Fibroblast of lung (primary cell): ENCODE results near the gene STXBP6. TPM values are rescaled to one million over a fixed set of nuclear protein-coding genes. Genes with fewer than 3 reads are reported as not detected.

Experiments used
- DNase-seq, 2 donors: peaks; one replicate each; pipeline versions ENCODE4 v3.0.0 to v3.0.0-alpha.2; 2010; ENCODE audit warnings: low read depth in 2 of 2
- H2AFZ ChIP-seq: 2 replicates; pipeline ENCODE4 v1.5.1; 2012; ENCODE audit warnings: low read length, control low read depth, inconsistent platforms
- H3K27ac ChIP-seq: 2 replicates; pipeline ENCODE4 v1.5.1; 2011; ENCODE audit warnings: low read length, control low read depth; ENCODE audit not compliant: insufficient read depth
- H3K27me3 ChIP-seq: 2 replicates; pipeline ENCODE4 v1.5.1; 2011; ENCODE audit warnings: mild to moderate bottlenecking, low read length; ENCODE audit not compliant: control insufficient read depth, insufficient read depth
- H3K36me3 ChIP-seq: 2 replicates; pipeline ENCODE4 v1.5.1; 2011; ENCODE audit warnings: low read length; ENCODE audit not compliant: control insufficient read depth, insufficient read depth
- H3K4me1 ChIP-seq: 2 replicates; pipeline ENCODE4 v1.5.1; 2011; ENCODE audit warnings: low read length; ENCODE audit not compliant: control insufficient read depth, insufficient read depth; ENCODE audit errors: extremely low read depth
- H3K4me2 ChIP-seq: 2 replicates; pipeline ENCODE4 v1.5.1; 2011; ENCODE audit warnings: low read length, control low read depth; ENCODE audit not compliant: insufficient read depth; ENCODE audit errors: extremely low read depth
- H3K4me3 ChIP-seq, 4 experiments: fragments of 200-600 bp in 1 of 4; sonication (generic) in 1 of 4; replicated peaks in 1 of 4; 2 replicates each; pipeline ENCODE4 v1.5.1; 2011 to 2016; ENCODE audit warnings: low read length in 4 of 4, low read depth in 3 of 4, mild to moderate bottlenecking in 3 of 4, control low read depth in 2 of 4, inconsistent platforms in 1 of 4, mixed read lengths in 1 of 4; ENCODE audit not compliant: insufficient read depth in 1 of 4; ENCODE audit errors: control extremely low read depth in 1 of 4
- H3K79me2 ChIP-seq: 2 replicates; pipeline ENCODE4 v1.5.1; 2012; ENCODE audit warnings: mild to moderate bottlenecking, low read length, inconsistent platforms; ENCODE audit not compliant: control insufficient read depth, insufficient read depth
- H3K9ac ChIP-seq: 2 replicates; pipeline ENCODE4 v1.5.1; 2011; ENCODE audit warnings: mild to moderate bottlenecking, low read length, control low read depth; ENCODE audit not compliant: insufficient read depth
- H3K9me3 ChIP-seq: 2 replicates; pipeline ENCODE4 v1.5.1; 2012; ENCODE audit warnings: low read depth, low read length; ENCODE audit not compliant: control insufficient read depth, insufficient read depth
- H4K20me1 ChIP-seq: 2 replicates; pipeline ENCODE4 v1.5.1; 2011; ENCODE audit warnings: low read length; ENCODE audit not compliant: control insufficient read depth, insufficient read depth; ENCODE audit errors: extremely low read depth
- EZH2 ChIP-seq: IDR thresholded peaks from 2 replicates; pipeline ENCODE4 v1.5.1; 2012; ENCODE audit warnings: low read length, control low read depth, mild to moderate bottlenecking; ENCODE audit errors: missing control alignments
- polyA plus RNA-seq, 2 donors: library from polyadenylated mRNA; depleted of rRNA in 1 of 2; stranded (reverse) in 1 of 2; unstranded in 1 of 2; fragments of >200 nt; gene quantifications; 2 replicates each; pipeline ENCODE4 v1.2.1, GENCODE V29; 2011 to 2012; ENCODE audit warnings: missing spikeins in 1 of 2
- total RNA-seq: library from RNA; depleted of rRNA; stranded (reverse); fragments of >200 nt; gene quantifications from 2 replicates; pipeline ENCODE4 v1.2.1, GENCODE V29; 2014
- TF ChIP-seq, protein P1 (sequence below), 2 donors: IDR thresholded peaks in 1 of 2; conservative IDR thresholded peaks in 1 of 2; 1 replicate in 1 of 2; 2 replicates in 1 of 2; pipeline ENCODE4 v1.5.1; 2011 to 2012; ENCODE audit warnings: low read length in 2 of 2, control low read depth in 1 of 2, inconsistent platforms in 1 of 2, low read depth in 1 of 2, mild to moderate bottlenecking in 1 of 2

The STXBP6 gene
- total and polyA plus RNA-seq, 2 donors (not counting 1 experiment from before 2014, with no cell fraction given) = 4.5 to 17.8 TPM

DNA sequence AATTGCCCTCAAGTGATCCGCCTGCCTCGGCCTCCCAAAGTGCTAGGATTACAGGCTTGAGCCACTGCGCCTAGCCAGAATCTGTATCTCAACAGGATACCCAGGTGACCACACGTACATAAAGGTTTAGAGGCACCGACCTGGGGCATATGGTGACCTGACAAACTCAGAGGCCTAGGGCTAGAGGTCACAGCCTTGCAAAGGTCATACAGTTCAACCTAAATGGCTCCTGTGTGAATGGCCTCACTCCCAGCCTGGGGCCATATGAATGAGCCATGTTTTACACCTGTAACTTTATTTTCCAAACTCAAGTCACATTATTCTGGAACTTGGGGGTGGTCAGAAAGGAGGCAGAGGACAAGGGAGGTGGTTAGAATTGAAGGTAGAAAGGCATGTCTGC, 10.0 kb downstream of the STXBP6 start:
- no peaks in the 10 kb centered on the region for H3K79me2 ChIP-seq
- H3K9ac ChIP-seq = no peak overlapping the region
- no peaks in the 10 kb centered on the region for H3K36me3 ChIP-seq
- no peak overlapping the region for H3K4me2 ChIP-seq
- no peak overlapping the region for H2AFZ ChIP-seq
- H3K27me3 ChIP-seq = no peaks in the 10 kb centered on the region
- no peaks in the 10 kb centered on the region for H3K9me3 ChIP-seq
- no peaks in the 10 kb centered on the region for H4K20me1 ChIP-seq
- no peaks in the 10 kb centered on the region for H3K4me1 ChIP-seq
- no peak overlapping the region for H3K4me3 ChIP-seq
- no peak overlapping the region for H3K27ac ChIP-seq
- no peak for DNase-seq
- TF ChIP-seq EZH2 = no peak
- TF ChIP-seq, protein P1, sequence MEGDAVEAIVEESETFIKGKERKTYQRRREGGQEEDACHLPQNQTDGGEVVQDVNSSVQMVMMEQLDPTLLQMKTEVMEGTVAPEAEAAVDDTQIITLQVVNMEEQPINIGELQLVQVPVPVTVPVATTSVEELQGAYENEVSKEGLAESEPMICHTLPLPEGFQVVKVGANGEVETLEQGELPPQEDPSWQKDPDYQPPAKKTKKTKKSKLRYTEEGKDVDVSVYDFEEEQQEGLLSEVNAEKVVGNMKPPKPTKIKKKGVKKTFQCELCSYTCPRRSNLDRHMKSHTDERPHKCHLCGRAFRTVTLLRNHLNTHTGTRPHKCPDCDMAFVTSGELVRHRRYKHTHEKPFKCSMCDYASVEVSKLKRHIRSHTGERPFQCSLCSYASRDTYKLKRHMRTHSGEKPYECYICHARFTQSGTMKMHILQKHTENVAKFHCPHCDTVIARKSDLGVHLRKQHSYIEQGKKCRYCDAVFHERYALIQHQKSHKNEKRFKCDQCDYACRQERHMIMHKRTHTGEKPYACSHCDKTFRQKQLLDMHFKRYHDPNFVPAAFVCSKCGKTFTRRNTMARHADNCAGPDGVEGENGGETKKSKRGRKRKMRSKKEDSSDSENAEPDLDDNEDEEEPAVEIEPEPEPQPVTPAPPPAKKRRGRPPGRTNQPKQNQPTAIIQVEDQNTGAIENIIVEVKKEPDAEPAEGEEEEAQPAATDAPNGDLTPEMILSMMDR (conservative IDR thresholded peaks at IDR 0.05 in 1 of 2, IDR thresholded peaks at IDR 0.05 in 1 of 2; ENCODE audit: low read depth in 1 of 2, low read length in 2 of 2) = no peak

DNA sequence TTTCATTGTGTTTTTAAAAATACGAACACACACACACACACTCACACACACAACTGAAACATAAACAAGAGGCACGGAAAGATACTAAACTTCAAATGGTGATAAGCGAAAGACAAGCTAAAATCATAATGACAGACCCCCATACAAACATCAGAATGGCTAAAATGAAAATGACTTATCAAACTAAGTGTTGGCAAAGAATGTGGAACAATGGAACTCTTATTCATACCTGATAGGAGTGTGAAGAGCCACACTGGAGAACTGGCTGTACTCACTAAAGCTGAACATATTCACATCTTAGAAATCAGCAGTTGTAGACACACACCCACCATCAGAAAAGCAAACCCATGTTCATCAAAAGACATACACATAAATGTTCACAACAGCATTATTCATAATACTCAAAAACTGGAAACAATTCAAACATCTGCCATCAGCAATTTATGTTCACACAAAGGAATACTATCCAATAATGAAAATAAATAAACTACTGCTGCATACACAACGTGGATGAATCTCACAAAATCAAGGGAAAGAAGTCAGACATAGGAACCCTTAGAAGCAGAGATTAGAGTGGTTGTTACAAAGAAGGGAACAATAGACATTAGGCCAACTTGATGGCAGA, 11.8 kb downstream of the STXBP6 start:
- Histone ChIP-seq H3K79me2 (no peaks in the 10 kb centered on the region), H3K4me3 (no peak overlapping the region), H3K36me3 (no peaks in the 10 kb centered on the region)

DNA sequence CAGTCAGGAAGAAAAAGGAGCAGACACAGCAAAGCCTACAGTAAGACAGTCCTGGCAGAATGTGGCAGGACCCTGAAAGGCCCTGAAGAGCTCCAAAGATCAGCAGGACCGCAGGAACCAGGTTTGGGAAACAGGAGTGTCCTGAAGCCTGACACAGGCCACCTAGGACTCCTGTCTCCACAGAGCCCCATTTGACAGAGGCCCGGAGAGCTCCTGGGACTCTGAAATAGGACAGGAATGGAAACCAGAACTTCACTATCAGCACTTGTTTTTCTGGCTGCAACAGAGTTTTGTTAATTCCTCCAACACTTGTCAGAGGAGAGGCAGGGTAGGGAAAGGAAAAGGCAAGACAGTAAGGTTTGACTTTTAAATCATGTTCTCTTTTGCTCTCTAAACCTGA, 12.9 kb downstream of the STXBP6 start:
- no peak overlapping the region for H2AFZ ChIP-seq
- no peak overlapping the region for H3K4me2 ChIP-seq
- H3K36me3 ChIP-seq = no peaks in the 10 kb centered on the region
- TF ChIP-seq, protein P1 (conservative IDR thresholded peaks at IDR 0.05 in 1 of 2, IDR thresholded peaks at IDR 0.05 in 1 of 2; ENCODE audit: low read depth in 1 of 2, low read length in 2 of 2) = no peak
- TF ChIP-seq EZH2 = no peak
- no peaks in the 10 kb centered on the region for H3K27me3 ChIP-seq
- H3K79me2 ChIP-seq = no peaks in the 10 kb centered on the region
- H3K9me3 ChIP-seq = no peaks in the 10 kb centered on the region
- no peak for DNase-seq
- H4K20me1 ChIP-seq = no peaks in the 10 kb centered on the region
- H3K4me3 ChIP-seq = no peak overlapping the region
- H3K4me1 ChIP-seq = no peaks in the 10 kb centered on the region
- H3K27ac ChIP-seq = no peak overlapping the region
- no peak overlapping the region for H3K9ac ChIP-seq

More for the DNA sequence above, 11.8 kb downstream of the STXBP6 start:
- no peak overlapping the region for H3K27ac ChIP-seq
- DNase-seq = no peak
- H3K4me2 ChIP-seq = no peak overlapping the region
- H2AFZ ChIP-seq = no peak overlapping the region
- no peaks in the 10 kb centered on the region for H3K4me1 ChIP-seq
- no peak overlapping the region for H3K9ac ChIP-seq
- no peaks in the 10 kb centered on the region for H3K27me3 ChIP-seq
- H4K20me1 ChIP-seq = no peaks in the 10 kb centered on the region
- H3K9me3 ChIP-seq = no peaks in the 10 kb centered on the region
- TF ChIP-seq, protein P1 (conservative IDR thresholded peaks at IDR 0.05 in 1 of 2, IDR thresholded peaks at IDR 0.05 in 1 of 2; ENCODE audit: low read depth in 1 of 2, low read length in 2 of 2) = no peak
- no peak for TF ChIP-seq EZH2
